ENCODE results near the gene STRBP.

The STRBP gene

GRCh38 chr9:123091459-123091858 lies 176.9 kb downstream of the STRBP start:
- no peak for DNase-seq

DNA sequence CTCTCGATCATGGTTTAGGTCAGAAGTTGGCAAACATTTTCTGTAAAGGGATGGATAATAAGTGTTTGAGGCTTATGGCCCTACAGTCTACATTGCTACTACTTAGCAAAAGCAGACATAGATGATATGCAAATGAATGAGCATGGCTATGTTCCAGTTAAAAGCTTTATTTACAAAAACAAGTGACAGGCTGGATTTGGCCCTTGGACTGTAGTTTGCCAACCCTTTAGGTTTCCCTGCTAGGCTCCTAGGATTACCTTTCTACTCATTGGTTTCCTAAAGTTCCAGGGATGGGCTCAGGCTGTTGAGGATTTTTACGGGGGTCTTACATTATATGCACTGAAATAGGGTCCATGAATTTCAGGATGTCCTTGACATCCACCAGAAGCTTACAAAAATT lies 177.4 kb downstream of the STRBP start:
- DNase-seq, result no peak

DNA sequence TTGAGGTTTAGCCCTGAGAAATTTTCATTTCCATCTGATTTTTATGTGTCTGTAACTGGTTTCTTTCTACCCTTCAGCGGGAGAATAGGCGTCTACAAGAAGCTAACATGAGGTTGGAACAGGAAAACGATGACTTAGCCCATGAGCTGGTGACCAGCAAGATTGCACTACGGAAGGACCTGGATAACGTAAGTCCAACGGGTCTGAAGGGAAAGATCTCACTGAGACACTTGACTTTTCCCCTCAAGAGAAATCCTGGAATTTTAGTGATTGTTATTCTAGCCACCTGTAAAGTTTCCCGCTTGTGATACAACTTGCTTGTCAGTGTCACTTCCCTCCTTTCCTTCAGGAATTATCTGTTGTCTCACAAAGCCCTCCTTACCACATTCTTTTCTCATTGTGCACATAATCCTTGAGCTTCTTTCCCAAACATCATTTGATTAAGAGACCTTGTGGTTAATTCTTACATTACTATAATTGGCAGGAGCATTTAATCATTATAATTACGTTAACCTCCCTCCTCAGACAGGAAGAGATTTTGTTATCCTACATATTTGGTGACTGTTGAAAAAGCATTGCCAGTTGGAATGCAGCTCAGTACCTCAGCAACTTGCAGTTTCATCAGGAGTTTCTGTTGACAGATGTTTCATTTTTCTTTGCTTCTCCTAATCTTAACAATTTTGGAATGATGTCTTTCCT lies 178.0 kb downstream of the STRBP start:
- DNase-seq, result no peak

- no peak for DNase-seq
Measured at GRCh38 chr9:123089790-123090189, 178.6 kb downstream of the STRBP start.

GRCh38 chr9:123089040-123089439 lies 179.3 kb downstream of the STRBP start:
- DNase-seq, result no peak

- no peak for DNase-seq
Measured at GRCh38 chr9:123087359-123087888, 181.0 kb downstream of the STRBP start.

- no peak for DNase-seq
Measured at GRCh38 chr9:123085916-123086315, 182.5 kb downstream of the STRBP start.

GRCh38 chr9:123084256-123084655 lies 184.1 kb downstream of the STRBP start:
- no peak for DNase-seq

GRCh38 chr9:123083680-123084079 lies 184.7 kb downstream of the STRBP start:
- no peak for DNase-seq

DNA sequence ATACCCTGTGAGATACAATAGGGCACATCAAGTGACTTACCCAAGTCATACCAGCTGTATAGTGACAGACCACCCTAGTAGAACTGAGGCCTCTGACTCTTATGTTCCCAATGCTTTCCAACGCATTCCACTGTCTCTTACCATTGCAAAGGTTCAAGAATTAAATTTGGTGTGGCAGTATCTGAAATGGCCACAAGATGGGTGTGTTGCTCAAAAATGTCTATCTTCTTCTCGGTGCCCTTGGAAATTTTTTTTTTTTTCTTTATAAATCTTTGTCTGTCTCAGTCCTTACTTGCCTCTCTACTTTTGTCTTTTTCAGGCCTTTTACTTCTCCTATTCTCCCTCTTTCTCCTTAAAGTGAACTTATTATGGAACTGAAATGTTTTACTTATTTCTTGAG lies 186.6 kb downstream of the STRBP start:
- DNase-seq, result peak; percentile 49

GRCh38 chr9:123080444-123080843 lies 187.9 kb downstream of the STRBP start:
- DNase-seq, result no peak

DNA sequence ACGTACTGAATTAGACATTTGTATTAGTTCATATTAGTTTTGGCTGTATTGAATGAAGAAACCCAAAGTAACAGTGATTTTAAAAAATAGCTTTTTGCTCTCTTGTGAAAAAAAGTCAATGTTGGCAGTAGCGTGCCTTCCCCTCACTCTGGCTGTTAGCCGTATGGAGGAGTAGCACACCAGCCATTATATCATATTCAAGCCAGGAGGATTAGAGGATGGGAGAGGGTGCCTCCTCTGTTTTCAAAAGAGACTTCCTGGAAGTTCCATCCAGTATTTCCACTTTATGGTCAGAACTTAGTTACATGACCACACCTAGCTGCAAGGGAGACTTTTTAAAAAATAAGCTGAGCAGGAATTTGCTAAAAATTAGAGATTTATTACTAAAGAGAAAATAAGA lies 193.8 kb downstream of the STRBP start:
- no peak for DNase-seq

DNA sequence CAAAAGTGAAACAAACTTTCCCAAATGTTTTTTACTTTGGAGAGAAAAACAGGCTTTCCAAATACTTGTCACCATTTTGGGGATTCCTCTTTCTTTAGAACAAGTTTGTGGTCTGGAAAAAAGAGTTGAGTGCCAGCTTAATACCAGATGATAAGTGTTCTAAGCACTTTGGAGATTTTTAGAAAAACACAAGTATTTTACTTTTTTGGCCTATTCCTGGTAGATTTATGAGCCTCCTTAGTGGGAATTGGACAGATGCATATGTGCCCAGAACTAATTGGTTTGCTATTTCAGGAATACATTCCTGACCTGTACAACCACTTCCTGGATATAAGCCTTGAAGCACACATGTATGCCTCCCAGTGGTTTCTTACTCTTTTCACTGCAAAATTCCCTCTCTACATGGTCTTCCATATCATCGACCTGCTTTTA lies 194.4 kb downstream of the STRBP start:
- no peak for DNase-seq

DNA sequence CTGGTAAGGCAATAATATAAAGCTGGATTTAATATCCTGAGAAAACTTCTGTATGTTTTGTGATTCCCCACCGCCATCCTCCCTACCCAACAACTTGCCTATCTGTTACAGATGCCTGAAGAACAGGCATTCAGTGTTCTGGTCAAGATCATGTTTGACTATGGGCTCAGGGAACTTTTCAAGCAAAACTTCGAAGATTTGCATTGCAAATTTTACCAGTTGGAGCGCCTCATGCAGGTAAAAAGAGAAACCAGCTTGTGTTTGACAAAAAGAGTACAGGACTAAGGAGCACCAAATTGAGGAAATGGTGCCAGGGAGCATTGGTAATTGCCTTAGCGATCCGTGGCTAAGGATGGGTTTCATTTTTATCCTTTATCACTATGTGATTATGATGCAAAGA lies 194.9 kb downstream of the STRBP start:
- no peak for DNase-seq

- no peak for DNase-seq
Measured at GRCh38 chr9:123072407-123072995, 195.9 kb downstream of the STRBP start.

Measured in amniotic stem cell (primary cell).